Measurements from ENCODE around the gene ID1. TPM values are rescaled to one million over a fixed set of nuclear protein-coding genes. Genes with fewer than 3 reads are reported as not detected.
A peak's percentile ranks its signal among the peaks of the same experiment; 100 is the strongest.

ID1 gene
- polyA plus RNA-seq, 2 of the 4 experiments (the other 2 are of a cell fraction) = 237 to 432 TPM

GRCh38 chr20:31595654-31596411, 9.3 kb upstream of the ID1 start (continued):
- TF ChIP-seq HMGXB4 (CRISPR knock-in tag; IDR thresholded peaks at IDR 0.05; ENCODE audit: borderline replicate concordance) (no peak), HEYL (CRISPR knock-in tag; IDR thresholded peaks at IDR 0.05) (peak; percentile 39; the same call in 1 of the 2 replicates), HDAC2 (IDR thresholded peaks at IDR 0.05) (peak; percentile 88; the same call in 1 of the 2 replicates), ZC3H11A (IDR thresholded peaks at IDR 0.05) (no peak), CHD2 (IDR thresholded peaks at IDR 0.05; ENCODE audit: low read length, partially characterized antibody) (no peak), MYC (IDR thresholded peaks at IDR 0.05; ENCODE audit: borderline replicate concordance, low read length) (no peak), ZSCAN20 (CRISPR knock-in tag; IDR thresholded peaks at IDR 0.05) (peak; percentile 66; the same call in 1 of the 2 replicates), FOSB (CRISPR knock-in tag; IDR thresholded peaks at IDR 0.05) (no peak), KDM5A (IDR thresholded peaks at IDR 0.05) (no peak), EHF (CRISPR knock-in tag; IDR thresholded peaks at IDR 0.05) (peak; percentile 50; the same call in 1 of the 2 replicates), PHF8 (IDR thresholded peaks at IDR 0.05; ENCODE audit: borderline replicate concordance, low read depth) (no peak), FOSL2 (IDR thresholded peaks at IDR 0.05) (no peak), FOSL2 (CRISPR knock-in tag; IDR thresholded peaks at IDR 0.05) (peak; percentile 32; the same call in 1 of the 2 replicates), EP300 (IDR thresholded peaks at IDR 0.05) (peak in 1 of 2 experiments; percentile 55; a peak in 2 of 5 replicates), JUN (IDR thresholded peaks at IDR 0.05) (peak in 1 of 2 experiments; percentile 77), FOXS1 (CRISPR knock-in tag; IDR thresholded peaks at IDR 0.05) (no peak), HOXB5 (CRISPR knock-in tag; IDR thresholded peaks at IDR 0.05) (peak; percentile 73; the same call in 1 of the 2 replicates), HOXA7 (CRISPR knock-in tag; IDR thresholded peaks at IDR 0.05) (peak; percentile 77; the same call in 1 of the 2 replicates), POLR2A (IDR thresholded peaks at IDR 0.05; ENCODE audit: low read length) (peak; percentile 42), RARB (CRISPR knock-in tag; IDR thresholded peaks at IDR 0.05) (peak; percentile 3; the same call in 1 of the 2 replicates), TFCP2L1 (CRISPR knock-in tag; IDR thresholded peaks at IDR 0.05) (0 out of 2 replicates have a peak, but pooled peaks have one; percentile 2), NFE2L2 (conservative IDR thresholded peaks at IDR 0.05; ENCODE audit: low read length) (no peak), RAD21 (conservative IDR thresholded peaks at IDR 0.05 in 1 of 2, IDR thresholded peaks at IDR 0.05 in 1 of 2) (no peak), CHD4 (IDR thresholded peaks at IDR 0.05; ENCODE audit: borderline replicate concordance) (no peak), MAFK (IDR thresholded peaks at IDR 0.05; ENCODE audit: partially characterized antibody) (peak; percentile 85)
- TF ChIP-seq, protein P1, sequence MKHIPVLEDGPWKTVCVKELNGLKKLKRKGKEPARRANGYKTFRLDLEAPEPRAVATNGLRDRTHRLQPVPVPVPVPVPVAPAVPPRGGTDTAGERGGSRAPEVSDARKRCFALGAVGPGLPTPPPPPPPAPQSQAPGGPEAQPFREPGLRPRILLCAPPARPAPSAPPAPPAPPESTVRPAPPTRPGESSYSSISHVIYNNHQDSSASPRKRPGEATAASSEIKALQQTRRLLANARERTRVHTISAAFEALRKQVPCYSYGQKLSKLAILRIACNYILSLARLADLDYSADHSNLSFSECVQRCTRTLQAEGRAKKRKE (CRISPR knock-in tag; IDR thresholded peaks at IDR 0.05; ENCODE audit: low read depth) = peak; percentile 92
- TF ChIP-seq, protein P2, sequence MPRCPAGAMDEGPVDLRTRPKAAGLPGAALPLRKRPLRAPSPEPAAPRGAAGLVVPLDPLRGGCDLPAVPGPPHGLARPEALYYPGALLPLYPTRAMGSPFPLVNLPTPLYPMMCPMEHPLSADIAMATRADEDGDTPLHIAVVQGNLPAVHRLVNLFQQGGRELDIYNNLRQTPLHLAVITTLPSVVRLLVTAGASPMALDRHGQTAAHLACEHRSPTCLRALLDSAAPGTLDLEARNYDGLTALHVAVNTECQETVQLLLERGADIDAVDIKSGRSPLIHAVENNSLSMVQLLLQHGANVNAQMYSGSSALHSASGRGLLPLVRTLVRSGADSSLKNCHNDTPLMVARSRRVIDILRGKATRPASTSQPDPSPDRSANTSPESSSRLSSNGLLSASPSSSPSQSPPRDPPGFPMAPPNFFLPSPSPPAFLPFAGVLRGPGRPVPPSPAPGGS (IDR thresholded peaks at IDR 0.05) = 0 out of 3 replicates have a peak, but pooled peaks have one; percentile 11
- TF ChIP-seq, protein P3, sequence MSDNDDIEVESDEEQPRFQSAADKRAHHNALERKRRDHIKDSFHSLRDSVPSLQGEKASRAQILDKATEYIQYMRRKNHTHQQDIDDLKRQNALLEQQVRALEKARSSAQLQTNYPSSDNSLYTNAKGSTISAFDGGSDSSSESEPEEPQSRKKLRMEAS (IDR thresholded peaks at IDR 0.05) = peak; percentile 87
- TF ChIP-seq, protein P4, sequence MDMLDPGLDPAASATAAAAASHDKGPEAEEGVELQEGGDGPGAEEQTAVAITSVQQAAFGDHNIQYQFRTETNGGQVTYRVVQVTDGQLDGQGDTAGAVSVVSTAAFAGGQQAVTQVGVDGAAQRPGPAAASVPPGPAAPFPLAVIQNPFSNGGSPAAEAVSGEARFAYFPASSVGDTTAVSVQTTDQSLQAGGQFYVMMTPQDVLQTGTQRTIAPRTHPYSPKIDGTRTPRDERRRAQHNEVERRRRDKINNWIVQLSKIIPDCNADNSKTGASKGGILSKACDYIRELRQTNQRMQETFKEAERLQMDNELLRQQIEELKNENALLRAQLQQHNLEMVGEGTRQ (IDR thresholded peaks at IDR 0.05) = peak; percentile 94

Measured in A549 (cell line).